BLaER1 treated with 17β-estradiol and CSF1 and Interleukin-3, amounts not matched to agents 10 nM and 100 nM (cell line): ENCODE data around the gene VPS37B.
A peak's percentile ranks its signal among the peaks of the same experiment; 100 is the strongest.

Experiments used
- H3K27ac ChIP-seq, 11 experiments: shearing (Covaris generic); formaldehyde crosslinking; 2 replicates each; pipeline ENCODE4 v1.8.1; 2022
- H3K27me3 ChIP-seq, 11 experiments: shearing (Covaris generic); formaldehyde crosslinking; 2 replicates each; pipeline ENCODE4 v1.8.1; 2022
- H3K36me3 ChIP-seq, 11 experiments: shearing (Covaris generic); formaldehyde crosslinking; 2 replicates each; pipeline ENCODE4 v1.8.1; 2022
- H3K4me1 ChIP-seq, 10 experiments: shearing (Covaris generic); formaldehyde crosslinking; 2 replicates each; pipeline ENCODE4 v1.8.1; 2022
- H3K4me2 ChIP-seq, 11 experiments: shearing (Covaris generic); formaldehyde crosslinking; 2 replicates each; pipeline ENCODE4 v1.8.1; 2022
- H3K4me3 ChIP-seq, 10 experiments: shearing (Covaris generic); formaldehyde crosslinking; 2 replicates each; pipeline ENCODE4 v1.8.1; 2022
- H3K9ac ChIP-seq, 11 experiments: shearing (Covaris generic); formaldehyde crosslinking; 2 replicates each; pipeline ENCODE4 v1.8.1; 2022
- H3K9me3 ChIP-seq, 11 experiments: shearing (Covaris generic); formaldehyde crosslinking; replicated peaks in 1 of 11; 2 replicates each; pipeline ENCODE4 v1.8.1; 2022
- H4K20me1 ChIP-seq, 11 experiments: shearing (Covaris generic); formaldehyde crosslinking; 2 replicates each; pipeline ENCODE4 v1.8.1; 2022
- Cebpa-rat ChIP-seq, 11 experiments: shearing (Covaris generic); IDR thresholded peaks; 2 replicates each; pipeline ENCODE4 v1.8.1; 2022

VPS37B gene

GRCh38 chr12:122888232-122888752 is 7.6 kb downstream of the VPS37B start:
- Histone ChIP-seq H3K9me3 (no peaks in the 10 kb centered on the region), H3K4me1 (peaks cover 92 to 100% (median 98%) of the 10 kb centered on the region in 10 experiments), H3K27me3 (no peaks in the 10 kb centered on the region), H3K4me2 (peak overlapping the region; percentile 93 to 100 (median 98)), H3K4me3 (peak overlapping the region; percentile 19 to 59 (median 42); a peak in 19 of 20 replicates), H4K20me1 (peaks cover 21 to 79% (median 43%) of the 10 kb centered on the region in 11 experiments; a peak in 18 of 22 replicates), H3K27ac (peak overlapping the region; percentile 35 to 86 (median 81); a peak in 21 of 22 replicates), H3K9ac (peak overlapping the region; percentile 53 to 76 (median 71); a peak in 21 of 22 replicates), H3K36me3 (peaks cover 0 to 9% (median 0%) of the 10 kb centered on the region in 11 experiments; a peak in 6 of 22 replicates)
- peak in 7 of 11 experiments; percentile 17 to 56 (median 32); a peak in 6 of 22 replicates for TF ChIP-seq Cebpa-rat (IDR thresholded peaks at IDR 0.05)

GRCh38 chr12:122887819-122888212 is 8.1 kb downstream of the VPS37B start:
- Histone ChIP-seq H3K9me3 (no peaks in the 10 kb centered on the region), H3K4me1 (peaks cover 92 to 100% (median 98%) of the 10 kb centered on the region in 10 experiments), H3K4me3 (peak overlapping the region in 9 of 10 experiments; percentile 30 to 59 (median 42); a peak in 16 of 20 replicates), H3K27ac (peak overlapping the region; percentile 35 to 86 (median 81); a peak in 21 of 22 replicates), H3K36me3 (peaks cover 0 to 4% (median 0%) of the 10 kb centered on the region in 11 experiments; a peak in 3 of 22 replicates), H4K20me1 (peaks cover 21 to 79% (median 43%) of the 10 kb centered on the region in 11 experiments; a peak in 18 of 22 replicates), H3K4me2 (peak overlapping the region; percentile 93 to 100 (median 98)), H3K27me3 (no peaks in the 10 kb centered on the region), H3K9ac (peak overlapping the region; percentile 53 to 76 (median 71); a peak in 21 of 22 replicates)
- TF ChIP-seq Cebpa-rat (IDR thresholded peaks at IDR 0.05) = no peak

- Histone ChIP-seq H3K9me3 (no peaks in the 10 kb centered on the region), H3K36me3 (no peaks in the 10 kb centered on the region), H3K27me3 (no peaks in the 10 kb centered on the region), H3K9ac (peak overlapping the region; percentile 53 to 76 (median 71); a peak in 20 of 22 replicates), H3K4me3 (peak overlapping the region in 7 of 10 experiments; percentile 40 to 59 (median 47); a peak in 9 of 20 replicates), H4K20me1 (peaks cover 21 to 79% (median 43%) of the 10 kb centered on the region in 11 experiments; a peak in 17 of 22 replicates), H3K27ac (peak overlapping the region; percentile 35 to 86 (median 81); a peak in 21 of 22 replicates), H3K4me2 (peak overlapping the region; percentile 93 to 100 (median 98)), H3K4me1 (peaks cover 92 to 100% (median 98%) of the 10 kb centered on the region in 10 experiments)
- no peak for TF ChIP-seq Cebpa-rat (IDR thresholded peaks at IDR 0.05)
Observed at GRCh38 chr12:122886851-122887818, 8.8 kb downstream of the VPS37B start.

GRCh38 chr12:122886161-122886560 is 9.8 kb downstream of the VPS37B start:
- Histone ChIP-seq H3K4me3 (peak overlapping the region in 5 of 10 experiments; percentile 4 to 19 (median 11); a peak in 5 of 20 replicates), H3K9me3 (no peaks in the 10 kb centered on the region), H4K20me1 (peaks cover 18 to 79% (median 44%) of the 10 kb centered on the region in 11 experiments; a peak in 18 of 22 replicates), H3K36me3 (no peaks in the 10 kb centered on the region), H3K27ac (peak overlapping the region in 10 of 11 experiments; percentile 23 to 86 (median 80); a peak in 18 of 22 replicates), H3K9ac (peak overlapping the region; percentile 23 to 76 (median 57); a peak in 19 of 22 replicates), H3K4me2 (peak overlapping the region; percentile 93 to 100 (median 98)), H3K27me3 (no peaks in the 10 kb centered on the region), H3K4me1 (peaks cover 90 to 100% (median 98%) of the 10 kb centered on the region in 10 experiments)
- TF ChIP-seq Cebpa-rat (IDR thresholded peaks at IDR 0.05) = no peak

GRCh38 chr12:122884860-122885259 is 11.1 kb downstream of the VPS37B start:
- Histone ChIP-seq H3K9me3 (no peaks in the 10 kb centered on the region), H3K4me1 (peaks cover 90 to 100% (median 98%) of the 10 kb centered on the region in 10 experiments), H3K4me2 (peak overlapping the region; percentile 71 to 100 (median 96); a peak in 21 of 22 replicates), H3K4me3 (no peak overlapping the region), H3K27ac (peak overlapping the region in 6 of 11 experiments; percentile 65 to 83 (median 75); a peak in 9 of 22 replicates), H3K27me3 (no peaks in the 10 kb centered on the region), H3K9ac (peak overlapping the region in 1 of 11 experiments; percentile 1; a peak in 2 of 22 replicates), H4K20me1 (peaks cover 21 to 79% (median 44%) of the 10 kb centered on the region in 11 experiments; a peak in 20 of 22 replicates), H3K36me3 (peaks cover 0 to 8% (median 0%) of the 10 kb centered on the region in 11 experiments; a peak in 1 of 22 replicates)
- no peak for TF ChIP-seq Cebpa-rat (IDR thresholded peaks at IDR 0.05)

- H4K20me1 ChIP-seq = peaks cover 27 to 82% (median 49%) of the 10 kb centered on the region in 11 experiments; a peak in 21 of 22 replicates
- peak overlapping the region; percentile 71 to 100 (median 96) for H3K4me2 ChIP-seq
- peak overlapping the region in 3 of 10 experiments; percentile 3 to 13 (median 6); a peak in 1 of 20 replicates for H3K4me3 ChIP-seq
- H3K9ac ChIP-seq = peak overlapping the region in 5 of 11 experiments; percentile 1 to 64 (median 44); a peak in 8 of 22 replicates
- TF ChIP-seq Cebpa-rat (IDR thresholded peaks at IDR 0.05) = no peak
- peaks cover 90 to 100% (median 98%) of the 10 kb centered on the region in 10 experiments for H3K4me1 ChIP-seq
- H3K27me3 ChIP-seq = no peaks in the 10 kb centered on the region
- peak overlapping the region in 8 of 11 experiments; percentile 28 to 78 (median 68); a peak in 15 of 22 replicates for H3K27ac ChIP-seq
- H3K9me3 ChIP-seq = no peaks in the 10 kb centered on the region
- peaks cover 0 to 14% (median 0%) of the 10 kb centered on the region in 11 experiments; a peak in 5 of 22 replicates for H3K36me3 ChIP-seq
Observed at GRCh38 chr12:122884091-122884826, 11.7 kb downstream of the VPS37B start.

- Histone ChIP-seq H3K27me3 (no peaks in the 10 kb centered on the region; a peak in 1 of 22 replicates), H3K4me3 (peak overlapping the region in 6 of 10 experiments; percentile 6 to 35 (median 12); a peak in 4 of 20 replicates), H3K4me1 (peaks cover 90 to 100% (median 98%) of the 10 kb centered on the region in 10 experiments)
Observed at GRCh38 chr12:122882908-122883558, 12.9 kb downstream of the VPS37B start.

More at GRCh38 chr12:122882908-122883558, 12.9 kb downstream of the VPS37B start:
- no peak for TF ChIP-seq Cebpa-rat (IDR thresholded peaks at IDR 0.05)
- H3K9ac ChIP-seq = peak overlapping the region in 10 of 11 experiments; percentile 25 to 64 (median 43); a peak in 18 of 22 replicates
- no peaks in the 10 kb centered on the region for H3K9me3 ChIP-seq
- peak overlapping the region; percentile 71 to 100 (median 96) for H3K4me2 ChIP-seq
- H4K20me1 ChIP-seq = peaks cover 39 to 92% (median 61%) of the 10 kb centered on the region in 11 experiments; a peak in 21 of 22 replicates
- peaks cover 0 to 22% (median 3%) of the 10 kb centered on the region in 11 experiments; a peak in 7 of 22 replicates for H3K36me3 ChIP-seq
- H3K27ac ChIP-seq = peak overlapping the region in 8 of 11 experiments; percentile 31 to 78 (median 68); a peak in 15 of 22 replicates
